ENCODE measurements around the gene PSMD3.

The PSMD3 gene

GRCh38 chr17:39980351-39981206 lies at the start of gene PSMD3:
Gene PSMD3, plus strand, starts transcription at chr17:39980807. Its CDS starts 164 bp downstream, at chr17:39980971.
- DNase-seq (ENCODE audit: low spot score): peak; percentile 96
- in situ Hi-C loops (cut with MboI; ENCODE audit: low sequenced_read_pairs, unreplicated experiment): no loop called here
- TF ChIP-seq, protein P1, sequence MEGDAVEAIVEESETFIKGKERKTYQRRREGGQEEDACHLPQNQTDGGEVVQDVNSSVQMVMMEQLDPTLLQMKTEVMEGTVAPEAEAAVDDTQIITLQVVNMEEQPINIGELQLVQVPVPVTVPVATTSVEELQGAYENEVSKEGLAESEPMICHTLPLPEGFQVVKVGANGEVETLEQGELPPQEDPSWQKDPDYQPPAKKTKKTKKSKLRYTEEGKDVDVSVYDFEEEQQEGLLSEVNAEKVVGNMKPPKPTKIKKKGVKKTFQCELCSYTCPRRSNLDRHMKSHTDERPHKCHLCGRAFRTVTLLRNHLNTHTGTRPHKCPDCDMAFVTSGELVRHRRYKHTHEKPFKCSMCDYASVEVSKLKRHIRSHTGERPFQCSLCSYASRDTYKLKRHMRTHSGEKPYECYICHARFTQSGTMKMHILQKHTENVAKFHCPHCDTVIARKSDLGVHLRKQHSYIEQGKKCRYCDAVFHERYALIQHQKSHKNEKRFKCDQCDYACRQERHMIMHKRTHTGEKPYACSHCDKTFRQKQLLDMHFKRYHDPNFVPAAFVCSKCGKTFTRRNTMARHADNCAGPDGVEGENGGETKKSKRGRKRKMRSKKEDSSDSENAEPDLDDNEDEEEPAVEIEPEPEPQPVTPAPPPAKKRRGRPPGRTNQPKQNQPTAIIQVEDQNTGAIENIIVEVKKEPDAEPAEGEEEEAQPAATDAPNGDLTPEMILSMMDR (IDR thresholded peaks at IDR 0.05; ENCODE audit: borderline replicate concordance, control extremely low read depth, extremely low read depth, insufficient read depth, missing control alignments): peak; percentile 73

DNA sequence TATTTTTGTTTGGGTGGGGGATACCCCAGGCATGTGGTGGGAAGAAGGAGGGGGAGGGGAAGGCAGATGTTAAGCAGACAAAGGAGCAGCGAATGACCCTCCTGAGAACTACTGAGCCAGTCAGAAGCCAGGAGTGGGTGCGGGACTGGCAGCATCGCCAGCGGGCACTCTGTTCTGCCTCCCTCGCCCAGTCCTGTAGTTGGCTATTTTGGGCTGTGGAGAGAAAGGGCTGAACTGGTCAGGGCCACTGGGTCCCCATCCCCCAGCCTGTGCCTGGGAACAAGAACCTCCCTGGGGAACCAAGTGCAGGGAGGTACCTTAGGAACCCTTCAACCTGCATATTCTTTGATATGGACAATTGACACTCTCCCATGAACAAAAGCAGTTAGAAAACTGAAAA lies 46.7 kb upstream of the PSMD3 start:
- TF ChIP-seq, protein P1 (IDR thresholded peaks at IDR 0.05; ENCODE audit: borderline replicate concordance, control extremely low read depth, extremely low read depth, insufficient read depth, missing control alignments): no peak
- DNase-seq (ENCODE audit: low spot score): no peak
- in situ Hi-C loops (cut with MboI; ENCODE audit: low sequenced_read_pairs, unreplicated experiment): no loop called here

DNA sequence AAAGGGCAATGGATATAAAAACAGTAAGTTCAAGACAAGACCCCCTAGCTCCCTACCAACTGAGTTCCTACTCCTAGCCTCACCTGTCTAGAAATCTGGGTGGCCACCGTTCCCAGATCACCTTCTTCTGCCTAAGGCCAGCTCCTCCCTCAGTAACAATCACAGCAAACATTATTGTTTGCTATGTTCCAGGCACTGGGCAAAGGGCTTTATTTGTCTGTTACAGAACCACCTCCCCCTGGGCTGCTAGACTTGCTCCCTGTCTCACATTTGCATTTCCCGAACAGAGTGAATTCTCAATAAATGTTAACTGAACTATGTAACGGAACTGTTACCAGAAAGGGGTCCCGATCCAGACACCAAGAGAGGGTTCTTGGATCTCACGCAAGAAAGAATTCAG lies 46.3 kb upstream of the PSMD3 start:
- no peak for DNase-seq (ENCODE audit: low spot score)
- in situ Hi-C loops (cut with MboI; ENCODE audit: low sequenced_read_pairs, unreplicated experiment): no loop called here
- TF ChIP-seq, protein P1 (IDR thresholded peaks at IDR 0.05; ENCODE audit: borderline replicate concordance, control extremely low read depth, extremely low read depth, insufficient read depth, missing control alignments): no peak

DNA sequence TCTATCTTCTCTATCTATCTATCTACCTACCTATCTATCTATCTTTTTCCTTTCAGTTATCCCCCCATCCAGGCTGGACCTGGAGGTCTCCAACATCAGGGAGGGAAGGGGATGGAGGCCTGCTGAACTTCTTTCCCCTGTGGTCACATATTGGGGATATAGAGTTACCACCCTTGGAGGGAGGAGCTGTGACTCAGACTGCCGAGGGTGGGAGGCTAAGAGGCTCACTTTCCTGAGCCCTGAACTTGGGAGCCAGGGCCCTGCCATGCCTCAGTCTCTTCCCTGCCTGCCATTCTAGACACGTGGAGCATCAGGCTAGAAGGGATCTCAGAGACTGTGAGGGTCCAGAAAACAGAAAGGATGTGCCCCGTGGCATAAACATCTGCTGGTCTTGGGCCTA lies 44.7 kb upstream of the PSMD3 start:
- in situ Hi-C loops (cut with MboI; ENCODE audit: low sequenced_read_pairs, unreplicated experiment): no loop called here
- no peak for DNase-seq (ENCODE audit: low spot score)
- TF ChIP-seq, protein P1 (IDR thresholded peaks at IDR 0.05; ENCODE audit: borderline replicate concordance, control extremely low read depth, extremely low read depth, insufficient read depth, missing control alignments): no peak

GRCh38 chr17:39937447-39937846 lies 43.2 kb upstream of the PSMD3 start:
- no peak for DNase-seq (ENCODE audit: low spot score)
- TF ChIP-seq, protein P1 (IDR thresholded peaks at IDR 0.05; ENCODE audit: borderline replicate concordance, control extremely low read depth, extremely low read depth, insufficient read depth, missing control alignments): no peak
- in situ Hi-C loops (cut with MboI; ENCODE audit: low sequenced_read_pairs, unreplicated experiment): no loop called here

DNA sequence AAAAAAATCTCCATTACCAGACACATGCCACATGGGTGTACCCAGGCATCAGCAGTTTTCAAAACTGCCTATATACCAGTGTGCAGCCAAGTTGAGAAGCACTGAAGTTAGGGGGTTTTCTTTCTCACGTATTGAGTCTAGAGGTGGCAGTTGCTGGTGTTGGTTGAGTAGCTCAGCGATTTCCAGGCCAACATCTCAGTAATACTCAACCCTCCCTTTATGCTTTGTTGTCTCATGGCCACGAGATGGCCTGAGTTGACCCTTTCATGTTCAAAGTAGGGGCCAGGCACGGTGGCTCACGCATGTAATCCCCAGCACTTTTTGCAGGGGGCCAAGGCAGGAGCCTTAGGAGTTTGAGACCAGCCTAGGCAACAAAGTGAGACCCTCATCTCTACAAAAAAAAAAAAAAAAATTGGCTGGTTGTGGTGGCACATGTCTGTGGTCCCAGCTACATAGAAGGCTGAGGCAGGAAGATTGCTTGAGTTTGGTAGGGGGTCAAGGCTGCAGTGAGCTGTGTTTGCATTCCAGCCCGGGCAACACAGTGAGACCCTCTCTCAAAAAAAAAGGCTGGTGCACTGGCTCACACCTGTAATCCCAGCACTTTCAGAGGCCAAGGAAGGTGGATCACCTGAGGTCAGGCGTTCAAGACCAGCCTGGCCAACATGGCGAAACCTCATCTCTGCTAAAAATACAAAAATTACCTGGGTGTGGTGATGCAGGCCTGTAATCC lies 42.3 kb upstream of the PSMD3 start:
- in situ Hi-C loops (cut with MboI; ENCODE audit: low sequenced_read_pairs, unreplicated experiment): no loop called here
- TF ChIP-seq, protein P1 (IDR thresholded peaks at IDR 0.05; ENCODE audit: borderline replicate concordance, control extremely low read depth, extremely low read depth, insufficient read depth, missing control alignments): no peak
- peak; percentile 51 for DNase-seq (ENCODE audit: low spot score)

Measured in GM13976 (cell line).